ENCODE measurements around the gene SNX25. TPM values are rescaled to one million over a fixed set of nuclear protein-coding genes. Genes with fewer than 3 reads are reported as not detected.

The SNX25 gene
- total RNA-seq, 1 donor from 2014 or later: 10.5 TPM

Other genes with a start within 250 kb of the SNX25 start
- not detected for gene HELT, start 191.1 kb upstream of the SNX25 start, total RNA-seq
- 1,443 TPM for gene SLC25A4, start 66.3 kb upstream of the SNX25 start, total RNA-seq
- 14.9 TPM for gene CFAP97, start 5.6 kb upstream of the SNX25 start, total RNA-seq
- gene LRP2BP, start 186.3 kb downstream of the SNX25 start, total RNA-seq: 1.5 TPM
- gene ANKRD37, start 187.2 kb downstream of the SNX25 start, total RNA-seq: 10.2 TPM
- gene UFSP2, start 216.4 kb downstream of the SNX25 start, total RNA-seq: 38.8 TPM

All from cardiac septum (tissue), 1 donor.